OCI-LY3 (cell line): ENCODE measurements around the gene GOLGA5.
"Not testable (repeated sequence)": the region's sequence is repeated elsewhere in the genome, so short reads cannot be mapped to it uniquely, and the experiment has no call there.

Experiments used
- H2AFZ ChIP-seq: fragments of 200-600, 300-600 bp; shearing (Covaris generic); 2 replicates; pipeline ENCODE4 v1.6.0; 2014; ENCODE audit warnings: antibody characterized with exemption, low read depth, low read length
- H3K27ac ChIP-seq: fragments of 200-600, 300-600 bp; sonication (generic); 2 replicates; pipeline ENCODE4 v1.5.1; 2014; ENCODE audit warnings: mild to moderate bottlenecking, low read length, moderate library complexity, mixed read lengths
- H3K27me3 ChIP-seq: fragments of 200-600, 300-600 bp; sonication (generic); 2 replicates; pipeline ENCODE4 v1.6.1; 2014; ENCODE audit warnings: low read depth, low read length, mixed read lengths
- H3K36me3 ChIP-seq: fragments of 200-600, 300-600 bp; sonication (generic); replicated peaks from 2 replicates; pipeline ENCODE3; 2014; ENCODE audit warnings: low read depth, low read length, mixed read lengths
- H3K4me1 ChIP-seq: fragments of 300-600, 200-600 bp; sonication (generic); 2 replicates; pipeline ENCODE4 v1.6.1; 2014; ENCODE audit warnings: low read length, mixed read lengths
- H3K4me2 ChIP-seq: fragments of 200-600, 300-600 bp; sonication (generic); 2 replicates; pipeline ENCODE4 v1.6.1; 2014; ENCODE audit warnings: low read length, mixed read lengths
- H3K4me3 ChIP-seq: fragments of 300-600, 200-600 bp; sonication (generic); 2 replicates; pipeline ENCODE4 v1.5.1; 2014; ENCODE audit warnings: antibody characterized with exemption, mild to moderate bottlenecking, low read length, moderate library complexity
- H3K79me2 ChIP-seq: fragments of 300-600, 200-600 bp; shearing (Covaris generic); 2 replicates; pipeline ENCODE4 v1.6.1; 2014; ENCODE audit warnings: mild to moderate bottlenecking, low read length, mixed read lengths
- H3K9ac ChIP-seq: fragments of 300-600, 200-600 bp; shearing (Covaris generic); 2 replicates; pipeline ENCODE4 v1.6.0; 2014; ENCODE audit warnings: mild to moderate bottlenecking, low read length, moderate library complexity
- H3K9me3 ChIP-seq: fragments of 200-600, 300-600 bp; shearing (Covaris generic); 2 replicates; pipeline ENCODE4 v1.6.1; 2014; ENCODE audit warnings: low read length, mixed read lengths; ENCODE audit not compliant: insufficient read depth
- H4K20me1 ChIP-seq: fragments of 200-600, 300-600 bp; sonication (generic); 2 replicates; pipeline ENCODE4 v1.6.1; 2016; ENCODE audit warnings: low read length, mixed read lengths; ENCODE audit not compliant: insufficient read depth
- EZH2phosphoT487 ChIP-seq: fragments of 200-600 bp; shearing (Covaris generic); IDR thresholded peaks from 2 replicates; pipeline ENCODE4 v1.6.1; 2018; ENCODE audit warnings: antibody characterized with exemption, mixed run types, low read depth
- TF ChIP-seq, protein P1 (sequence below): fragments of 200-600, 300-600 bp; sonication (generic); IDR thresholded peaks from 2 replicates; pipeline ENCODE4 v1.5.1; 2014; ENCODE audit warnings: antibody characterized with exemption, low read length, low read depth

Gene GOLGA5, protein sequence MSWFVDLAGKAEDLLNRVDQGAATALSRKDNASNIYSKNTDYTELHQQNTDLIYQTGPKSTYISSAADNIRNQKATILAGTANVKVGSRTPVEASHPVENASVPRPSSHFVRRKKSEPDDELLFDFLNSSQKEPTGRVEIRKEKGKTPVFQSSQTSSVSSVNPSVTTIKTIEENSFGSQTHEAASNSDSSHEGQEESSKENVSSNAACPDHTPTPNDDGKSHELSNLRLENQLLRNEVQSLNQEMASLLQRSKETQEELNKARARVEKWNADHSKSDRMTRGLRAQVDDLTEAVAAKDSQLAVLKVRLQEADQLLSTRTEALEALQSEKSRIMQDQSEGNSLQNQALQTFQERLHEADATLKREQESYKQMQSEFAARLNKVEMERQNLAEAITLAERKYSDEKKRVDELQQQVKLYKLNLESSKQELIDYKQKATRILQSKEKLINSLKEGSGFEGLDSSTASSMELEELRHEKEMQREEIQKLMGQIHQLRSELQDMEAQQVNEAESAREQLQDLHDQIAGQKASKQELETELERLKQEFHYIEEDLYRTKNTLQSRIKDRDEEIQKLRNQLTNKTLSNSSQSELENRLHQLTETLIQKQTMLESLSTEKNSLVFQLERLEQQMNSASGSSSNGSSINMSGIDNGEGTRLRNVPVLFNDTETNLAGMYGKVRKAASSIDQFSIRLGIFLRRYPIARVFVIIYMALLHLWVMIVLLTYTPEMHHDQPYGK

DNA sequence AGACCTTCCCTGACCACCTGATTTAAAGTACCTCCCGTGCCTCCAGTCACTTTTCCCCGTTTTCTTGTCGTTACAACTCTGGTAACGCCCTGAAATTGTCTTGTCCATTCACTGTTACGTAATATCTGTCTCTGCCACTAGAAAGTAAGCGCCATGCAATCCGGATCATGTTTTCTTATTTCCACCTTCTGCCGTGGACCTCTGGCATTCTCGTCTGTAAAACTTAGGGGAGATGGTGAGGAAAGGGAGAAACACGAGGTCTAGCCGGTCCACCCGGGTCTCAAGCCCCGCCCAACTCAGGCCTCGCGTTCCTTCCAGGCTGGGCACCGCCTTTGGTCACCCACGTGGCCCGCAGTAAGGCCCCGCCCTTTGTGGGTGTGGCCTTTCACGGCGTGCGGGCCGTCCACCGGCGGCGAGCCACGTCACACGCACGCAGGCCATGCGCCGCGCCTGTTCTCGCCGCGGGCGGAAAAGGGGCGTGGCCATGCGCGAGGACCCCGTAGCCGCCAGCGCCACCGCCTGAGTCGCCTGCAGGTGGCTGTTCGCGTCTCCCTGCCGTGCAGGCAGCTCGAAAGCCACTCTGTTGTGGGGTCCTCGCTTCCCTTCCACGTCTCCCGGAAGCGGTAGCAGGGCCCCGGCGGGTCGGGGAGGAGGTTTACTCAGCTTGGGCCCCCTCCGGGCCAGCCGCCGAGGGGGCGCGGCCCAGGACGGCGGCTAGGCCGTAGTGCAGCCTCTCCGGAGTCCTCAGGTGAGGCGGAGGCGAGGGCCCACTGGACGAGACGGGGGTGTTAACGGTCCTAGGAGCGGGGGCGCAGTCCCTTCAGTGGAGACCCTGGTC is at the start of gene GOLGA5:
Gene GOLGA5, plus strand, starts transcription at position 597 of the 838 bp plus-strand sequence. CDS start 3,133 bp downstream, outside the sequence.
- Histone ChIP-seq H3K27ac (peak within 1 kb of the TSS; percentile 45), H4K20me1 (no peaks in the 10 kb centered on the region), H3K27me3 (no peaks in the 10 kb centered on the region), H3K9ac (peak within 1 kb of the TSS; percentile 91), H3K36me3 (peaks cover 15% of the 10 kb centered on the region), H3K4me2 (peak within 1 kb of the TSS; percentile 91), H3K9me3 (peaks cover 7% of the 10 kb centered on the region; the same call in 1 of the 2 replicates), H3K4me1 (peaks cover 18% of the 10 kb centered on the region), H2AFZ (peak within 1 kb of the TSS; percentile 87), H3K79me2 (peaks cover 24% of the 10 kb centered on the region), H3K4me3 (peak within 1 kb of the TSS; percentile 97)
- no peak for TF ChIP-seq EZH2phosphoT487
- TF ChIP-seq, protein P1, sequence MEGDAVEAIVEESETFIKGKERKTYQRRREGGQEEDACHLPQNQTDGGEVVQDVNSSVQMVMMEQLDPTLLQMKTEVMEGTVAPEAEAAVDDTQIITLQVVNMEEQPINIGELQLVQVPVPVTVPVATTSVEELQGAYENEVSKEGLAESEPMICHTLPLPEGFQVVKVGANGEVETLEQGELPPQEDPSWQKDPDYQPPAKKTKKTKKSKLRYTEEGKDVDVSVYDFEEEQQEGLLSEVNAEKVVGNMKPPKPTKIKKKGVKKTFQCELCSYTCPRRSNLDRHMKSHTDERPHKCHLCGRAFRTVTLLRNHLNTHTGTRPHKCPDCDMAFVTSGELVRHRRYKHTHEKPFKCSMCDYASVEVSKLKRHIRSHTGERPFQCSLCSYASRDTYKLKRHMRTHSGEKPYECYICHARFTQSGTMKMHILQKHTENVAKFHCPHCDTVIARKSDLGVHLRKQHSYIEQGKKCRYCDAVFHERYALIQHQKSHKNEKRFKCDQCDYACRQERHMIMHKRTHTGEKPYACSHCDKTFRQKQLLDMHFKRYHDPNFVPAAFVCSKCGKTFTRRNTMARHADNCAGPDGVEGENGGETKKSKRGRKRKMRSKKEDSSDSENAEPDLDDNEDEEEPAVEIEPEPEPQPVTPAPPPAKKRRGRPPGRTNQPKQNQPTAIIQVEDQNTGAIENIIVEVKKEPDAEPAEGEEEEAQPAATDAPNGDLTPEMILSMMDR: no peak

DNA sequence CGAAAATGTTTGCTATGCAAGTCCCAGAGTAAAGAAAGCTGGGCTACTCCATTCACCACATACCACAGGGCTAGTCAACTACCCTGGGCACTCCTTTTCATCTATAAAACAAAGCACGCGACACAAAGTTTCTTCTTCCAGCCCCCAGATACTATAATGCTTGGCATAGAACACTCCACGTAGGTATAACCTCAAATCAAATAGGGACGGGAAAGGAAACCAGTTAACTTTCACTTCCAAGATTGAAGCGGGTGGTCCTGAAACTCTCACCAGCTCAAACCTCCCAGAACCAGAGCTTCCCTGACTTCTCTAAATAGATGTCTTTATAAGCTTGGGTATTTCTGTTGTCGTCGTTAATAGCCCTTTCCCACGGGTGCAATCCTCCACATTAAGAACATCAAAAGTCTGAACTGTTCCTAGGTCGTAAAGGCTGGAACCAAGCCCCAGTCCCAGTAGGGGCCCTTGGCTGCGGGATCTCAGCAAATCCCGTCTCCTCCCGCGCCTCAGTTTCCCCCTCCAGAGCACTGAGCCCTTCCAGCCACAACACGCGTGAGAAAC is 46.3 kb upstream of the GOLGA5 start:
- H4K20me1 ChIP-seq: no peaks in the 10 kb centered on the region
- peaks cover 25% of the 10 kb centered on the region for H3K27me3 ChIP-seq
- H3K9ac ChIP-seq: peak overlapping the region; percentile 58
- H3K9me3 ChIP-seq: no peaks in the 10 kb centered on the region
- peak overlapping the region; percentile 80 for H3K4me2 ChIP-seq
- peak overlapping the region; percentile 45; the same call in 1 of the 2 replicates for H2AFZ ChIP-seq
- H3K27ac ChIP-seq: no peak overlapping the region
- TF ChIP-seq, protein P1: no peak
- no peak for TF ChIP-seq EZH2phosphoT487
- no peaks in the 10 kb centered on the region for H3K36me3 ChIP-seq
- H3K4me1 ChIP-seq: peaks cover 25% of the 10 kb centered on the region
- peak overlapping the region; percentile 88 for H3K4me3 ChIP-seq
- H3K79me2 ChIP-seq: peaks cover 4% of the 10 kb centered on the region; the same call in 1 of the 2 replicates

DNA sequence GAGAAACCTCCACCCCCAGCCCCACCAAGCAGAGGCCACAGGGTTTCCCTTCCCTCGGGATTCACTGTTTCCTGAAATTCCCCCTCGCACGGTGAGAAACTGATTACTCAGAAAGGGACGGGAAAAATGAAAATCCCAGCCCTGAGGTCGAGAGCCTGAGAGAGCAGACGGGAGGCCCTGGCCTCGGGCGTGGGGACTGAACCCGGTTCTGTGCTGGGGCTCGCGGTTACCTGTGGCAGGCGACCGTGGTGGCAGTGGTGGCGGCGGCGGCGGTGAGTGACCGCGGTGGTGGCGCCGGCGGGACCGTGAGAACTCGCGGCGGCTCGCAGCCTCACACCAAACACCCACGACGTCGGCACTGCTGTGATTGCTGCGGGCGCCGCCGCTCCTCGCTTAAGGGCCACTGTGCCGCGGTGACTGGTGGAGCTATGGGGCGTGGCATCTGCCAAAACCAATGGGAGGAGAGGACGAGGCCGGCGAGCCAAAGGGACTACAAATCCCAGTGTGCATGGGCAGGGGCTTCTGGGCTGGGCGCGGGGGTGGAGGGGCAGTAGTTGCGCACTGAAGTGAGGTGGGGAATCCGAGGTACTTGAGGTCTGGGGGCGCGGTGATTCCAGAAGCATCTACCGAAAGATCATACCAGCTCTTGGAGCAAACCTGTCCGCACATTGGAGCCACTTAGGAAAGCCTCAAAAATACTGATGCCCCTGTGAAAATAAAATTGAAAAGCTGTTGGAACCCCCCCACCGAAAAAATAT is 45.7 kb upstream of the GOLGA5 start, which contains the start of gene LGMN:
Gene LGMN, minus strand, starts transcription at position 369 of the 758 bp plus-strand sequence. CDS start 15,841 bp downstream, outside the sequence.
- H3K4me1 ChIP-seq: peaks cover 28% of the 10 kb centered on the region
- H3K27ac ChIP-seq: no peak within 1 kb of the TSS
- H3K4me3 ChIP-seq: peak within 1 kb of the TSS; percentile 88
- no peaks in the 10 kb centered on the region for H3K9me3 ChIP-seq
- peak within 1 kb of the TSS; percentile 80 for H3K4me2 ChIP-seq
- H3K27me3 ChIP-seq: peaks cover 25% of the 10 kb centered on the region
- H4K20me1 ChIP-seq: no peaks in the 10 kb centered on the region
- TF ChIP-seq, protein P1: no peak
- TF ChIP-seq EZH2phosphoT487: no peak
- peaks cover 4% of the 10 kb centered on the region; the same call in 1 of the 2 replicates for H3K79me2 ChIP-seq
- no peaks in the 10 kb centered on the region for H3K36me3 ChIP-seq
- peak within 1 kb of the TSS; percentile 58 for H3K9ac ChIP-seq
- H2AFZ ChIP-seq: peak within 1 kb of the TSS; percentile 87

DNA sequence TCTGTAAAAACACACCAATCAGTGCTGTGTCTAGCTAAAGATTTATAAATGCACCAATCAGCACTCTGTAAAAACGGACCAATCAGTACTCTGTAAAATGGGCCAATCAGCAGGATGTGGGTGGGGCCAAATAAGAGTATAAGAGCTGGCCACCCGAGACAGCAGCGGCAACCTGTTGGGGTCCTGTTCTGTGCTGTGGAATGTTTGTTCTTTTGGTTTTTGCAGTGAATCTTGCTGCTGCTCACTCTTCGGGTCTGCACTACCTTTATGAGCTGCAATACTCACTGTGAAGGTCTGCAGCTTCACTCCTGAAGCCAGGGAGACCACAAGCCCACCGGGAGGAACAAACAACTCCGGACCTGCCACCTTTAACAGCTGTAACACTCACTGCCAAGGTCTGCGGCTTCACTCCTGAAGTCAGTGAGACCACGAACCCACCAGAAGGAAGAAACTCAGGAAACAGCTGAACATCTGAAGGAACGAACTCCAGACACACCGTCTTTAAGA is 43.8 kb upstream of the GOLGA5 start:
- H3K4me3 ChIP-seq, H3K36me3 ChIP-seq, H3K9me3 ChIP-seq, H3K27ac ChIP-seq, H3K4me2 ChIP-seq, H3K9ac ChIP-seq, H4K20me1 ChIP-seq, H3K79me2 ChIP-seq, H2AFZ ChIP-seq: not testable (repeated sequence)
- Histone ChIP-seq H3K4me1 (peaks cover 20% of the 10 kb centered on the region), H3K27me3 (peaks cover 25% of the 10 kb centered on the region)
